ENCODE measurements around the gene MEGF6.
"Not testable (repeated sequence)": the region's sequence is repeated elsewhere in the genome, so short reads cannot be mapped to it uniquely, and the experiment has no call there.

The MEGF6 gene

DNA sequence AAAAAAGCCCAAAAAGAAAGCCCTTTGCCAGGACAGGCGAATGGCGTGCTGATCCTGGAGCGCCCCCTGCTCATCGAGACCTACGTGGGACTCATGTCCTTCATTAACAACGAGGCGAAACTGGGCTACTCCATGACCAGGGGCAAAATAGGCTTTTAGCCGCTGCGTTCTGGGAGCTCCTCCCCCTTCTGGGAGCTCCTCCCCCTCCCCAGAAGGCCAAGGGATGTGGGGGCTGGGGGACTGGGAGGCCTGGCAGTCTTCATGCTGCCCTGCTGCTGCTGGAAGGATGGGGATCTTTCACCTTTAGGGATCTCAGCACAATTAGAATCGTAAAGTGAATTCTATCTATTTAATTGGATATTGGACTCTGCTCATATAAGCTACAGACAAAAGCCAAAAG, 17.1 kb upstream of the MEGF6 start:
- peaks cover 0 to 64% (median 58%) of the 10 kb centered on the region in 5 donors for H3K36me3 ChIP-seq (ENCODE audit: control insufficient read depth in 5 of 5, insufficient read depth in 5 of 5, low read length in 5 of 5)

DNA sequence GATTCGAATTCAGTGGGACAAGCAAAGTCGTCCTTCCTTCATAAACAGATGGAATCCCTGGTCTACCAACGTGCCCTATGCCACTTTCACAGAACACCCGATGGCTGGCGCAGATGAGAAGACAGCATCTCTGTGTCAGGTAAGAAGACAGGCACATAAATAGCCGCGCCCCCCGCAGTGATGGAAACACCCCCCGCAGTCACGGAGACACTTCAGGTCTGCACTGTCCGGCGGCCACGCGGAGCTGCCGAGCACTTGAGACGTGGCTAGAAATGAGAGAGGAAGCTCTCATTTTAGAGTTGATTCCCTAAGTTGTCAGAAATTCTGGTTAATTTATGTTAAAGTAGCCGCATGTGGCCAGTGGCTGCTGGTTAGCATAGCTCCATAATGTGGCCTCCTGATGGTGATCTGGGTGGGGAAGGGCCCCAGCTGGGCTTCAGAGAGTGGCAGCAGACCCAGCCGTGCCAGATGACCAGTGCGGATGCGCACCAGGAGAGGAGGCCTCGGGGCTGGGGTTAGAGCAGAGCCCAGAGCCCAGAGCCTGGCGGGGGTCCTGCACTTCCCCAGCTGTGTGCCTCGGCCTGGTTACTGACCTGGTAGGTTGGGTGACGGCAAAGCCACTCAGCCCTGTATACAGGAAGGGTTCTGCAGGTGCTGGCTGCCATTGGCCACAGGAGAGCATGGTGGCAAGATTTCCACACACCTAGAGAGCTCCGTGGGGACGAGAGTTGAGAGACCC, 16.4 kb upstream of the MEGF6 start:
- Histone ChIP-seq H3K27me3 (ENCODE audit: control insufficient read depth in 5 of 5, insufficient read depth in 4 of 5, low read length in 5 of 5) (no peaks in the 10 kb centered on the region), H3K9ac (ENCODE audit: low read length in 5 of 5) (no peak overlapping the region), H3K4me1 (ENCODE audit: control insufficient read depth in 5 of 5, insufficient read depth in 5 of 5, low read length in 5 of 5) (peaks cover 13 to 31% (median 25%) of the 10 kb centered on the region in 5 donors), H3K9me3 (ENCODE audit: control insufficient read depth in 5 of 5, low read length in 5 of 5) (no peaks in the 10 kb centered on the region), H3K36me3 (ENCODE audit: control insufficient read depth in 5 of 5, insufficient read depth in 5 of 5, low read length in 5 of 5) (peaks cover 0 to 56% (median 53%) of the 10 kb centered on the region in 5 donors), H3K4me3 (ENCODE audit: low read depth in 1 of 5, low read length in 5 of 5) (no peak overlapping the region), H3K27ac (ENCODE audit: low read depth, low read length) (no peak overlapping the region)

More for the DNA sequence above, 17.1 kb upstream of the MEGF6 start:
- Histone ChIP-seq H3K9ac (ENCODE audit: low read length in 5 of 5) (no peak overlapping the region), H3K27ac (ENCODE audit: low read depth, low read length) (no peak overlapping the region), H3K4me3 (ENCODE audit: low read depth in 1 of 5, low read length in 5 of 5) (no peak overlapping the region), H3K9me3 (ENCODE audit: control insufficient read depth in 5 of 5, low read length in 5 of 5) (no peaks in the 10 kb centered on the region), H3K27me3 (ENCODE audit: control insufficient read depth in 5 of 5, insufficient read depth in 4 of 5, low read length in 5 of 5) (no peaks in the 10 kb centered on the region), H3K4me1 (ENCODE audit: control insufficient read depth in 5 of 5, insufficient read depth in 5 of 5, low read length in 5 of 5) (peaks cover 9 to 24% (median 18%) of the 10 kb centered on the region in 5 donors)

GRCh38 chr1:3626025-3626424, 14.7 kb upstream of the MEGF6 start:
- Histone ChIP-seq H3K27me3 (ENCODE audit: control insufficient read depth in 5 of 5, insufficient read depth in 4 of 5, low read length in 5 of 5) (no peaks in the 10 kb centered on the region), H3K9me3 (ENCODE audit: control insufficient read depth in 5 of 5, low read length in 5 of 5) (no peaks in the 10 kb centered on the region), H3K36me3 (ENCODE audit: control insufficient read depth in 5 of 5, insufficient read depth in 5 of 5, low read length in 5 of 5) (peaks cover 0 to 40% (median 38%) of the 10 kb centered on the region in 5 donors), H3K27ac (ENCODE audit: low read depth, low read length) (no peak overlapping the region), H3K4me3 (ENCODE audit: low read depth in 1 of 5, low read length in 5 of 5) (peak overlapping the region in 4 of 5 donors; percentile 66 to 99 (median 85)), H3K4me1 (ENCODE audit: control insufficient read depth in 5 of 5, insufficient read depth in 5 of 5, low read length in 5 of 5) (peaks cover 13 to 35% (median 27%) of the 10 kb centered on the region in 5 donors), H3K9ac (ENCODE audit: low read length in 5 of 5) (peak overlapping the region in 4 of 5 donors; percentile 62 to 86 (median 78))

- Histone ChIP-seq H3K27ac (ENCODE audit: low read depth, low read length) (no peak overlapping the region), H3K27me3 (ENCODE audit: control insufficient read depth in 5 of 5, insufficient read depth in 4 of 5, low read length in 5 of 5) (no peaks in the 10 kb centered on the region), H3K9ac (ENCODE audit: low read length in 5 of 5) (peak overlapping the region in 4 of 5 donors; percentile 62 to 86 (median 78)), H3K4me1 (ENCODE audit: control insufficient read depth in 5 of 5, insufficient read depth in 5 of 5, low read length in 5 of 5) (peaks cover 13 to 37% (median 30%) of the 10 kb centered on the region in 5 donors), H3K9me3 (ENCODE audit: control insufficient read depth in 5 of 5, low read length in 5 of 5) (no peaks in the 10 kb centered on the region), H3K4me3 (ENCODE audit: low read depth in 1 of 5, low read length in 5 of 5) (peak overlapping the region; percentile 66 to 99 (median 73)), H3K36me3 (ENCODE audit: control insufficient read depth in 5 of 5, insufficient read depth in 5 of 5, low read length in 5 of 5) (peaks cover 0 to 34% (median 32%) of the 10 kb centered on the region in 5 donors)
Measured at GRCh38 chr1:3625151-3625907, 14.0 kb upstream of the MEGF6 start.

DNA sequence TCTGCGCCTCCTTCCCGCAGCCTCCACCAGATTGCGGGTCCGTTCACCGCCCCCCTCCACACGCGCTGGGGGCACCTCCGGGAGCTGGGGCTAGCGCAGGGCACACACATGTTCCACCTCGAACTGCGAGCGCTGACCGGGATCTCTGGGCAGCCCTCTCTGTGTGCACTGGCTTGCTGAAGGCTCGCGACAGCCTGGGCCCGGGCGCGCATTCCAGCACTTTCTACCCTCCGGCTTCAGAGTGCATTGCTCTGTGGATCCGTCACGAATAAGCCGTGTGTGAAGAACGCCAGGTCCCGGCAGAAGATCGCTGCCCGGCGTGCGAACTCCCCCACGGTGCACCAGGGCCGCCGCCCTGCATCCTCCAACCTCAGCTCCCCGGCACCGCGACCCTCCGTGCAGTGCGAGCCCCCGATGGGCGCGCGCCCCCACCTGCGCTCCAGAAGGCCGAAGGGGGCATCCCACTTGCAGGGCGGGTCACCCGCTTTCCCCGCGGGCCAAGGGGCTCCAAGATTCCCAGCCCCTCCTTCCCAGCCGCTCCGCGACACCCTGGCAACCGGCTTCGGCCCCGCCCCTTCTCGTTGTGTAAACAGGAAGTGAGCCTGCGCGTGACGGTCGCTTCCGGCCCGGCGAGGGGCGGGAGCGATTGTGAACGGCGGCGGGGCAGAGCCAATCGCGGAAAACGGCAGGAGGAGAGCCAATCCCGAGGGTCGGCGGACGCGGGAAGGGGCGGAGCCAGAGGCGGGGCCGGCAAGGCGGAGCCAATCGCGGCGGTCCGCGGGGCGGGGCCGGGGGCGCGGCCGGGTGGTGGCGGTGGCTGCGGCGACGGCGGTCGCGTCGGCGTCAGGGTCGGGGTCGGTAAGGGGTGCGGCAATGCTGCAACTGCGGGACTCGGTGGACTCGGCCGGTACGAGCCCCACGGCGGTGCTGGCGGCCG, 13.2 kb upstream of the MEGF6 start, which contains the start of gene TPRG1L:
Gene TPRG1L, plus strand, starts transcription at position 816 of the 937 bp plus-strand sequence. Its CDS starts 58 bp downstream, at position 874.
- peaks cover 13 to 36% (median 30%) of the 10 kb centered on the region in 5 donors for H3K4me1 ChIP-seq (ENCODE audit: control insufficient read depth in 5 of 5, insufficient read depth in 5 of 5, low read length in 5 of 5)
- H3K27me3 ChIP-seq (ENCODE audit: control insufficient read depth in 5 of 5, insufficient read depth in 4 of 5, low read length in 5 of 5), result no peaks in the 10 kb centered on the region
- H3K9ac ChIP-seq (ENCODE audit: low read length in 5 of 5), result peak within 1 kb of the TSS; percentile 60 to 87 (median 72)
- peaks cover 0 to 26% (median 24%) of the 10 kb centered on the region in 5 donors for H3K36me3 ChIP-seq (ENCODE audit: control insufficient read depth in 5 of 5, insufficient read depth in 5 of 5, low read length in 5 of 5)
- peak within 1 kb of the TSS; percentile 85 to 99 (median 90) for H3K4me3 ChIP-seq (ENCODE audit: low read depth in 1 of 5, low read length in 5 of 5)
- H3K27ac ChIP-seq (ENCODE audit: low read depth, low read length), result peak within 1 kb of the TSS; percentile 54
- no peaks in the 10 kb centered on the region for H3K9me3 ChIP-seq (ENCODE audit: control insufficient read depth in 5 of 5, low read length in 5 of 5)

- H3K4me1 ChIP-seq (ENCODE audit: control insufficient read depth in 5 of 5, insufficient read depth in 5 of 5, low read length in 5 of 5), result peaks cover 15 to 43% (median 30%) of the 10 kb centered on the region in 5 donors
Measured at GRCh38 chr1:3623441-3624199, 12.3 kb upstream of the MEGF6 start.

DNA sequence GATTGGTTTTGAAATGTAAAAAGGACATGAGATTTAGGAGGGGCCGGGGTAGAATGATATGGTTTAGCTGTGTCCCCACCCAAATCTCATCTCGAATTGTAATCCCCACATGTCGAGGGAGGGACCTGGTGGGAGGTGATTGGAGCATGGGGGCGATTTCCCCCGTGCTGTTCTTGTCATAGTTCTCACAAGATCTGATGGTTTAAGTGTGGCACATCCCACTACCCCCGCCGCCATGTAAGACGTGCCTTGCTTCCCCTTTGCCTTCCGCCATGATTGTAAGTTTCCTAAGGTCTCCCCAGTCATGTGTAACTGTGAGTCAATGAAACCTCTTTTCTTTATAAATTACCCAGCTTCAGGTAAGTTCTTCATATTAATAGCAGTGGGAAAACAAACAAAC, 10.8 kb upstream of the MEGF6 start:
- H3K27ac ChIP-seq (ENCODE audit: low read depth, low read length); H3K9me3 ChIP-seq (ENCODE audit: control insufficient read depth in 5 of 5, low read length in 5 of 5); H3K27me3 ChIP-seq (ENCODE audit: control insufficient read depth in 5 of 5, insufficient read depth in 4 of 5, low read length in 5 of 5); H3K36me3 ChIP-seq (ENCODE audit: control insufficient read depth in 5 of 5, insufficient read depth in 5 of 5, low read length in 5 of 5); H3K4me3 ChIP-seq (ENCODE audit: low read depth in 1 of 5, low read length in 5 of 5); H3K9ac ChIP-seq (ENCODE audit: low read length in 5 of 5): not testable (repeated sequence)
- H3K4me1 ChIP-seq (ENCODE audit: control insufficient read depth in 5 of 5, insufficient read depth in 5 of 5, low read length in 5 of 5), result peaks cover 15 to 44% (median 30%) of the 10 kb centered on the region in 5 donors

More at GRCh38 chr1:3623441-3624199, 12.3 kb upstream of the MEGF6 start:
- Histone ChIP-seq H3K9me3 (ENCODE audit: control insufficient read depth in 5 of 5, low read length in 5 of 5) (no peaks in the 10 kb centered on the region), H3K27ac (ENCODE audit: low read depth, low read length) (peak overlapping the region; percentile 54), H3K36me3 (ENCODE audit: control insufficient read depth in 5 of 5, insufficient read depth in 5 of 5, low read length in 5 of 5) (peaks cover 0 to 17% (median 15%) of the 10 kb centered on the region in 5 donors), H3K27me3 (ENCODE audit: control insufficient read depth in 5 of 5, insufficient read depth in 4 of 5, low read length in 5 of 5) (peaks cover 0 to 2% (median 0%) of the 10 kb centered on the region in 5 donors), H3K4me3 (ENCODE audit: low read depth in 1 of 5, low read length in 5 of 5) (peak overlapping the region; percentile 85 to 99 (median 90)), H3K9ac (ENCODE audit: low read length in 5 of 5) (peak overlapping the region; percentile 42 to 87 (median 60))

DNA sequence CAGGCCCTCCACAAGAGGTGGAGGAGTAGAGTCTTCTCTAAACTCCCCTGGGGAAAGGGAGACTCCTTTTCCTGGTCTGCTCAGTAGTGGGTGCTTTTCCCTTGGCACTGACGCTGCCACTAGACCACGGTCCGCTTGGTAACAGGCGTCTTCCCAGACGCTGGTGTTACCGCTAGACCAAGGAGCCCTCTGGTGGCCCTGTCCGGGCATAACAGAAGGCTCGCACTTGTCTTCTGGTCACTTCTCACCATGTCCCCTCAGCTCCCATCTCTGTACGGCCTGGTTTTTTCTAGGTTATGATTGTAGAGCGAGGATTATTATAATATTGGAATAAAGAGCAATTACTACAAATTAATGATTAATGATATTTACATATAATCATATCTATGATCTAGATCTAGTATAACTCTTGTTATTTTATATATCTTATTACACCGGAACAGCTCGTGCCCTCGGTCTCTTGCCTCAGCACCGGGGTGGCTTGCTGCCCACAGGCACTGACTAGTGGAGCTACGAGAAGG, 9.9 kb upstream of the MEGF6 start:
- not testable (repeated sequence) for H3K27me3 ChIP-seq (ENCODE audit: control insufficient read depth in 5 of 5, insufficient read depth in 4 of 5, low read length in 5 of 5); H3K9ac ChIP-seq (ENCODE audit: low read length in 5 of 5); H3K9me3 ChIP-seq (ENCODE audit: control insufficient read depth in 5 of 5, low read length in 5 of 5); H3K27ac ChIP-seq (ENCODE audit: low read depth, low read length); H3K36me3 ChIP-seq (ENCODE audit: control insufficient read depth in 5 of 5, insufficient read depth in 5 of 5, low read length in 5 of 5); H3K4me3 ChIP-seq (ENCODE audit: low read depth in 1 of 5, low read length in 5 of 5)
- peaks cover 15 to 43% (median 30%) of the 10 kb centered on the region in 5 donors for H3K4me1 ChIP-seq (ENCODE audit: control insufficient read depth in 5 of 5, insufficient read depth in 5 of 5, low read length in 5 of 5)
